Body of pancreas (tissue), 4 donors: Measurements from ENCODE around the gene COX6A1. TPM values are rescaled to one million over a fixed set of nuclear protein-coding genes. Genes with fewer than 3 reads are reported as not detected.

Experiments
- ATAC-seq: fragments of 150-250 bp; one replicate; pipeline ENCODE4 v1.9.1; 2016
- DNase-seq, 4 donors: peaks; one replicate each; pipeline ENCODE4 v3.0.0-alpha.2; 2019
- H3K27ac ChIP-seq, 4 donors: fragments of 200-600 bp; sonication (generic); 1 replicate in 3 of 4; 2 replicates in 1 of 4; pipeline versions ENCODE4 v1.5.1 to v1.6.1; 2016 to 2019; ENCODE audit warnings: mild to moderate bottlenecking in 1 of 4, mixed read lengths in 1 of 4, moderate library complexity in 1 of 4
- H3K27me3 ChIP-seq, 2 donors: fragments of 200-600 bp; sonication (generic); one replicate each; pipeline ENCODE4 v1.6.0; 2016; ENCODE audit warnings: mild to moderate bottlenecking in 1 of 2
- H3K36me3 ChIP-seq, 2 donors: fragments of 200-600 bp; sonication (generic); replicated peaks in 1 of 2; 2 replicates each; pipeline ENCODE4 v1.5.1; 2016; ENCODE audit warnings: low read depth in 2 of 2; ENCODE audit not compliant: insufficient read depth in 1 of 2
- H3K4me1 ChIP-seq: fragments of 200-600 bp; sonication (generic); one replicate; pipeline ENCODE4 v1.6.0; 2016
- H3K4me3 ChIP-seq, 2 donors: fragments of 200-600 bp; sonication (generic); 1 replicate in 1 of 2; 2 replicates in 1 of 2; pipeline ENCODE4 v1.5.1; 2016 to 2019
- H3K9me3 ChIP-seq, 3 donors: fragments of 200-600 bp; sonication (generic); 1 replicate in 2 of 3; 2 replicates in 1 of 3; pipeline ENCODE4 v1.5.1; 2016
- POLR2A ChIP-seq, 3 donors: fragments of 450-650 bp; IDR thresholded peaks; one replicate each; pipeline ENCODE4 v1.6.1; 2016; ENCODE audit warnings: antibody characterized with exemption in 3 of 3, mild to moderate bottlenecking in 2 of 3
- WGBS, 2 donors: methylation state at CpG; one replicate each; pipeline ENCODE4 v1.1.5; 2017; 5-methylcytosine and 5-hydroxymethylcytosine counted together
- intact Hi-C: fragments of 100-400 bp; cut with DNase I; formaldehyde crosslinking; loops from one replicate; pipeline ENCODE4 v1.15.1; 2023
- total RNA-seq, 2 donors: library from RNA; depleted of rRNA; stranded (reverse); fragments of >200 nt; gene quantifications; one replicate each; pipeline ENCODE4 v1.1.0, GENCODE V29; 2016
- TF ChIP-seq, protein P1 (sequence below), 7 experiments: fragments of 450-650 bp in 4 of 7; fragments of 200-600 bp in 3 of 7; sonication (generic) in 3 of 7; IDR thresholded peaks; one replicate each; pipeline ENCODE4 v1.5.1; 2016 to 2019; ENCODE audit warnings: antibody characterized with exemption in 7 of 7

COX6A1 gene
- total RNA-seq, 2 donors from 2014 or later, result 183 to 359 TPM

GRCh38 chr12:120466560-120467315, 28.8 kb downstream of the COX6A1 start:
- peak overlapping the region in 3 of 4 donors; percentile 19 to 55 (median 46) for H3K27ac ChIP-seq
- 24 to 26% methylated on average over 8 of the region's 8 CpGs for WGBS, 2 donors
- no peaks in the 10 kb centered on the region for H3K9me3 ChIP-seq
- peak; percentile 41 for ATAC-seq
- peaks cover 37% of the 10 kb centered on the region for H3K4me1 ChIP-seq
- no peak for TF ChIP-seq POLR2A (IDR thresholded peaks at IDR 0.05)
- TF ChIP-seq, protein P1, sequence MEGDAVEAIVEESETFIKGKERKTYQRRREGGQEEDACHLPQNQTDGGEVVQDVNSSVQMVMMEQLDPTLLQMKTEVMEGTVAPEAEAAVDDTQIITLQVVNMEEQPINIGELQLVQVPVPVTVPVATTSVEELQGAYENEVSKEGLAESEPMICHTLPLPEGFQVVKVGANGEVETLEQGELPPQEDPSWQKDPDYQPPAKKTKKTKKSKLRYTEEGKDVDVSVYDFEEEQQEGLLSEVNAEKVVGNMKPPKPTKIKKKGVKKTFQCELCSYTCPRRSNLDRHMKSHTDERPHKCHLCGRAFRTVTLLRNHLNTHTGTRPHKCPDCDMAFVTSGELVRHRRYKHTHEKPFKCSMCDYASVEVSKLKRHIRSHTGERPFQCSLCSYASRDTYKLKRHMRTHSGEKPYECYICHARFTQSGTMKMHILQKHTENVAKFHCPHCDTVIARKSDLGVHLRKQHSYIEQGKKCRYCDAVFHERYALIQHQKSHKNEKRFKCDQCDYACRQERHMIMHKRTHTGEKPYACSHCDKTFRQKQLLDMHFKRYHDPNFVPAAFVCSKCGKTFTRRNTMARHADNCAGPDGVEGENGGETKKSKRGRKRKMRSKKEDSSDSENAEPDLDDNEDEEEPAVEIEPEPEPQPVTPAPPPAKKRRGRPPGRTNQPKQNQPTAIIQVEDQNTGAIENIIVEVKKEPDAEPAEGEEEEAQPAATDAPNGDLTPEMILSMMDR (IDR thresholded peaks at IDR 0.05), result peak; percentile 33 to 75 (median 68)
- peak; percentile 64 to 76 (median 72) for DNase-seq
- H3K27me3 ChIP-seq, result no peaks in the 10 kb centered on the region
- H3K36me3 ChIP-seq, result peaks cover 9 to 22% of the 10 kb centered on the region in 2 donors
- H3K4me3 ChIP-seq, result no peak overlapping the region
- intact Hi-C loops, result no loop called here

- intact Hi-C loops, result no loop called here
- Histone ChIP-seq H3K4me1 (peaks cover 37% of the 10 kb centered on the region), H3K36me3 (peaks cover 9 to 19% of the 10 kb centered on the region in 2 donors), H3K27ac (peak overlapping the region in 3 of 4 donors; percentile 19 to 55 (median 46)), H3K27me3 (no peaks in the 10 kb centered on the region), H3K4me3 (no peak overlapping the region), H3K9me3 (no peaks in the 10 kb centered on the region)
- WGBS, 2 donors, result 82 to 83% methylated on average over 6 of the region's 6 CpGs
- DNase-seq (no peak), ATAC-seq (no peak)
- no peak for TF ChIP-seq POLR2A (IDR thresholded peaks at IDR 0.05)
- TF ChIP-seq, protein P1 (IDR thresholded peaks at IDR 0.05), result no peak
Measured at GRCh38 chr12:120467439-120467838, 29.5 kb downstream of the COX6A1 start.

- TF ChIP-seq, protein P1 (IDR thresholded peaks at IDR 0.05), result no peak
- TF ChIP-seq POLR2A (IDR thresholded peaks at IDR 0.05), result no peak
- peaks cover 9 to 14% of the 10 kb centered on the region in 2 donors for H3K36me3 ChIP-seq
- ATAC-seq, result peak; percentile 2
- peak; percentile 35 to 57 (median 47) for DNase-seq
- H3K27me3 ChIP-seq, result no peaks in the 10 kb centered on the region
- H3K27ac ChIP-seq, result peak overlapping the region; percentile 81 to 95 (median 88)
- no peaks in the 10 kb centered on the region for H3K9me3 ChIP-seq
- peaks cover 37% of the 10 kb centered on the region for H3K4me1 ChIP-seq
- 1 to 2% methylated on average over 23 of the region's 23 CpGs for WGBS, 2 donors
- peak overlapping the region; percentile 90 to 93 for H3K4me3 ChIP-seq
- intact Hi-C loops, result no loop called here
Measured at GRCh38 chr12:120468325-120468820, 30.5 kb downstream of the COX6A1 start.

- peak; percentile 9 for ATAC-seq
- Histone ChIP-seq H3K4me1 (peaks cover 37% of the 10 kb centered on the region), H3K36me3 (peaks cover 3 to 8% of the 10 kb centered on the region in 2 donors), H3K27me3 (no peaks in the 10 kb centered on the region), H3K27ac (peak overlapping the region; percentile 81 to 95 (median 88)), H3K9me3 (no peaks in the 10 kb centered on the region), H3K4me3 (peak overlapping the region; percentile 90 to 93)
- intact Hi-C loops, result no loop called here
- TF ChIP-seq, protein P1 (IDR thresholded peaks at IDR 0.05), result no peak
- TF ChIP-seq POLR2A (IDR thresholded peaks at IDR 0.05), result no peak
- 0% methylated on average over 14 to 46 of the region's 57 CpGs for WGBS, 2 donors
- peak; percentile 8 to 53 (median 31) for DNase-seq
Measured at GRCh38 chr12:120468821-120469449, 31.0 kb downstream of the COX6A1 start.
